HL-60 (cell line): ENCODE data around the gene NAV2.

ENCODE experiments used
- DNase-seq, 2 experiments: peaks; one replicate each; pipeline ENCODE4 v3.0.0-alpha.2; 2010 to 2020; ENCODE audit warnings: low read depth in 1 of 2, low spot score in 1 of 2
- H3K27ac ChIP-seq: fragments of 250-450 bp; sonication (Bioruptor Pico); replicated peaks from 2 replicates; pipeline ENCODE4 v1.5.1; 2020; ENCODE audit warnings: mild to moderate bottlenecking, moderate library complexity
- H3K27me3 ChIP-seq: fragments of 250-450 bp; sonication (Bioruptor Pico); 2 replicates; pipeline ENCODE4 v1.5.1; 2021; ENCODE audit warnings: mild to moderate bottlenecking, moderate library complexity; ENCODE audit not compliant: insufficient read depth, poor library complexity, severe bottlenecking
- H3K4me3 ChIP-seq: replicated peaks from 2 replicates; pipeline ENCODE4 v1.5.1; 2011; ENCODE audit warnings: mild to moderate bottlenecking, control low read depth, low read length; ENCODE audit not compliant: insufficient read depth
- CTCF ChIP-seq: IDR thresholded peaks from one replicate; pipeline ENCODE4 v1.5.1; 2011; ENCODE audit warnings: low read length, control low read depth, inconsistent platforms; ENCODE audit not compliant: insufficient read depth
- GABPA ChIP-seq: IDR thresholded peaks from 2 replicates; pipeline ENCODE4 v1.6.1; 2012; ENCODE audit warnings: low read depth
- POLR2AphosphoS5 ChIP-seq: IDR thresholded peaks from 2 replicates; pipeline ENCODE4 v1.6.1; 2012; ENCODE audit warnings: low read depth
- REST ChIP-seq: IDR thresholded peaks from 2 replicates; pipeline ENCODE4 v1.6.1; 2012; ENCODE audit warnings: low read depth; ENCODE audit not compliant: insufficient replicate concordance
- SPI1 ChIP-seq: IDR thresholded peaks from 2 replicates; pipeline ENCODE4 v1.6.1; 2012; ENCODE audit warnings: low read depth, mild to moderate bottlenecking, borderline replicate concordance

NAV2 gene

GRCh38 chr11:19920982-19921381 is 208.3 kb downstream of the NAV2 start:
- TF ChIP-seq SPI1 (no peak), CTCF (no peak), REST (no peak), POLR2AphosphoS5 (no peak), GABPA (no peak)
- Histone ChIP-seq H3K27ac (no peak overlapping the region), H3K4me3 (no peak overlapping the region), H3K27me3 (no peaks in the 10 kb centered on the region)
- no peak for DNase-seq

GRCh38 chr11:19921976-19922688 is 209.5 kb downstream of the NAV2 start:
- DNase-seq, result no peak
- no peaks in the 10 kb centered on the region for H3K27me3 ChIP-seq
- TF ChIP-seq SPI1 (no peak), CTCF (no peak), POLR2AphosphoS5 (no peak)
- H3K27ac ChIP-seq, result no peak overlapping the region
- H3K4me3 ChIP-seq, result no peak overlapping the region

GRCh38 chr11:19922689-19923035 is 210.0 kb downstream of the NAV2 start:
- Histone ChIP-seq H3K27me3 (no peaks in the 10 kb centered on the region), H3K27ac (no peak overlapping the region), H3K4me3 (no peak overlapping the region)
- TF ChIP-seq SPI1 (no peak), GABPA (no peak), CTCF (no peak), POLR2AphosphoS5 (no peak), REST (no peak)
- DNase-seq, result no peak

GRCh38 chr11:19923626-19924025 is 211.0 kb downstream of the NAV2 start:
- Histone ChIP-seq H3K27me3 (no peaks in the 10 kb centered on the region), H3K27ac (no peak overlapping the region), H3K4me3 (no peak overlapping the region)
- TF ChIP-seq SPI1 (no peak), GABPA (no peak), CTCF (no peak), POLR2AphosphoS5 (no peak), REST (no peak)
- no peak for DNase-seq
